ENCODE measurements around the gene RHCG.

Gene RHCG

DNA sequence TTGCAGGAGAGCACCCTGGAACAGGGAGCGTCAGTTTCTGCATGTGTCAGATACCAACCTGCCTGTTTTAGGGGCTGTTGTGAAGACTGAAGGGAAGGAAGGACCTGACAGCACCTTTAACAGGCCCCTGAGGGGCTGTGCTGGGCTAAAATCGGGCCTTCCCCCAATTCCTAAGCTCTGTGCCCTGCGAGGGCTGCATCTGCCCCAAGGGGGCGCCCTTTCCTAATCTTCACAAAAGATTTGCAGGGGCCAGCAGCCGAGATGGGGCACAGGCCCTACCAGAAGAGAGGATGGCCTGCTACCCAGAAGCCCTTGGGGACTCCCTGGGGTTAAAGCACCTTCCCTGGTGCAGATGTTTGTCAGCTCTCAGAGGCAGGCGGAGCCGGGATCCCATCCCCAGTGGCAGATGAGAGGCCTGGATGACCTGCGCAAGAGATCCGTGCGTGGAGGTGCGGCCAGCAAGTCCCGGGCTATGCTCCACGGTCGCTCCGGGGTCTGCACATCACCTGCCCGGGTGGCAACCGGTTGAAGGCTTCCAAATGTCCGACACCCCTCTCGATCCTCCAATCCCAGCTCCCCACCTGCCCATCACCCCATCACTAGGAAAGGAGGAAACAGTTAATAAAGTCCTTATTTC, 53.6 kb downstream of the RHCG start:
- DNase-seq = no peak

DNA sequence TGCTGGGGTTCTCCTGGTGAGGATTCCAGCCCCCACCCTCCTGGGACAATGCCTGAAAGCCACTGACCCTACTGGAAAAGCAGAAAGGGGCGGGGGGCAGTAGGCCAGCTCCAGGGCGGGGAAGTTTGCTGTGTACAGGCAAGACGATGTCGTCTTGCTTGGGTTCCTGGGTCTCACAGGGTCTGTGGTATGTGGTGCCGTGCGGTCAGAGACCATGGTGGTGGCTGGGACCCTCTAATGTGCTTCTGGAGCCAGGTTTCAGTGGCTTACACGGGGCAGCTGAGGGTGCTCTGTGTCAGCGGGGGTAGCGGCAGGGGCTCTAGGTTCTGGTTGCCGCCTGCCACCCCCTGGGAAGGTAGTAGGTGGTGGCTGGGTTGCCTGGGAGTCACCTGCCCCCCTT, 54.2 kb downstream of the RHCG start:
- DNase-seq = no peak

DNA sequence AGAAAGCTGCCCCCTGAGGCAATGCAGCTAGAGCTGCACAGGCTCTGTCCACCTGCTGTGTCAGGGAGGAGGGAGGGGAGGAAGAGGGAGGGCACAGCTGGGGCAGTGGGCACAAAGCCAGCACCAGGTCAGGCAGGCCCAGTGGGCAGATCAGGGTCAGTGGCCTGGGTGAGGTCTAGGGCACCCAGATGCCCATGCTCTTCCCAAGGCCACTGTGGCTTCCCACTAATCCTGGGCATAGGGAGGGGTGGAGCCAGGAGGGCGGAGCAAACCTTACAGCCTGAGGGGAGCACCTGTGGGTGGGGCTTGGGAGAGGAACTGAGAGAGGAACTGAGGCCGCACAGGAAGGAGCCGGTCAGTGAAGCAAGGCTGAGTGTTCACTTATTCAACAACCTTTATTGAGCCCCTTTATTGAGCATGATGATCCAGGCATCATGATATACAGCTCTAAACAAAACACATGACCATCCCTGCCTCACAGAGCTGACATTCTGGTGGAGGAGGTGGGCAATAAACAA, 55.0 kb downstream of the RHCG start:
- no peak for DNase-seq

DNA sequence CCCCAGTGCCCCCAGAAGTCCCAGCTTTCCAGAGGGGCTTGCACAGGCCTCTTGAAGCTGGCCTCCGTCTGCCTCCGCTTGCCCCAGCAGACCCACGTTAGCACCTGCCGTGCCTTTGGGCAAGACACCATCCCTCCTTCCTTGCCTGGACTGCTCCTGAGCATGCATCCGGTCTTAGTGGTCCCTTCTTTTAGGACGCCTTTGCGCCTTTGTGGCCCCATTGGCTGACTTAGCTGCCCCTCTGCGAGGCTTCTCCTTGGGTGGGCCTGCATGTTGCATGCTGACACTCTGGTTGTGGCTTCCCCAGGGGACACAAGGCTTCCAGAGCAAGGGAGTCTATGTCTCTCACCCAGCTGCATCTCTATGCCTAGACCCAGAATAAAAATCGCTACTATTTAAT, 56.6 kb downstream of the RHCG start:
- DNase-seq = no peak

DNA sequence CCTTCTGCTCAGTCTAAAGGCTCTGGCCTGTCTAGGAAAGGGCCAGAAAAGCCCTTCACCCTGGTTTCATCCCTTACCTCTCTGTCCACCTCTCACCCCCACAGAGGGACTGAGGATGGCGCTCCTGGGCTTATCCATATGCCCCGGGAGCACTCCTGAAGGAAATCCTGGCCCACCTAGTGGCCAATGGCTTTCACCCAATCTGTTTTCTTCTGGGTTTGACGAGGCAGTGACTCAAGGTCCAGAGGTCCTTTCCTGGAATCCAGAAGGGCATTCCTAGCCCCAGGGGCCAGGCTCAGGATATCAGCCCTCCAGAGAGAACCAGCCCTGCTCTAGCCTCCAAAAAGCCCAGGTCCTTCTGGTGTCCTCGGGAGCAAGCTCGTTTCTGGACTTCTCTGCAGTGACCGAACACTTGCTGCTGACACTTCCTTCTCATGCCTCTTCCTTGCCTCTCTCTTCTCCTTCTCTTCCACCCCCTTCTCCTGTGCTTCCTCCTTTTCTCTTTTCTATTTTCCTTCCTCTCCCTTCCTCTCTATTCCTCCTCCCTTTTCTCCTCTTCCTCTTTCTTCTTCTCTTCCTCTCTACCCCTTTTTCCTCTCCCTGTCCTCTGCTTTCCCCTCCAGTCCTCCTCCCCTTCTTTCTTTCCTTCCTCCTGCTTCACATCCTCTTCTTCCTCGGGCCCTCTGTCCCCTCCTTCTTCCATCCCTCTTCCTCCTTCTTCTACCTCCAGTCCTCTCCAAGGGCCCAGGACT, 59.6 kb downstream of the RHCG start:
- no peak for DNase-seq

DNA sequence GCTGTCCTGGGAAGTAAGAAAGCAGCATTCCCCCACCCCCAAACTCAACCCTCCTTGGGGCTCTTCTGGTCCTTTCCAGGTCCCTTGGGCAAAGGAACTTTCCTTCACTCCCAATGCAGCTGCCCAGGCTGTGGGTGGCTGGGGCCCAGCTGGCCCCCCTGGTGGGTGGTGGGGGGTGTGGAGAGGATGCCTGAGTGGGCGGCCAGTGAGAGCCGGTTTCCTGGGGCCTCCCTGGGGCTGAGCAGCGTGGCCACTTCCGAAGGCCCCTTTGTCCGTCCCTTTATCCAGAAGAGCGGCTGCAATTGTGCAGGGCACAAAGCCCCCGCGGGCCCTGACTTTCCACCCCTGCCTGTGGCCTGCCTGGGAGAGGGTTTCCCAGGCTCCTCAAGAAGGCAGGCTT, 61.0 kb downstream of the RHCG start:
- DNase-seq = no peak

DNA sequence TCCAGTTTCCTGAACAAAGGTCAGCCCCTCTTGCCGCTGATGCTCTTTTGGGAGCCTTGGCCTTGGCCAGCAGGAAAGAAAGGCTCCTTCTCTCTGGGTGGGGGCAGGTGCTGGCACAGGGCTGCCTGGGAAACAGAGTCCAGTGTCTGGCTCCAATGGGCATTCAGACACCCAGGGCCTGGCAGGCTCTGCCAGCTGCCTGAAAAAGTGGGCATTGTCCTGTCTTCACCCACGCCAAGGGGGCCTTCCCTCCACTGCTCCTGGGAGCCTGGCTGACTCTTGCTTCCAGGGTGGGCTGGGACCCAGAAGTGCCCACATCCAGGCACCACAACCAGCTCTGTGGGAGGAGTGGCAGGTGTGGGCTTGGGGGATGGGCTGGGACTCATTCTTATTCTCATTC, 62.7 kb downstream of the RHCG start:
- no peak for DNase-seq

DNA sequence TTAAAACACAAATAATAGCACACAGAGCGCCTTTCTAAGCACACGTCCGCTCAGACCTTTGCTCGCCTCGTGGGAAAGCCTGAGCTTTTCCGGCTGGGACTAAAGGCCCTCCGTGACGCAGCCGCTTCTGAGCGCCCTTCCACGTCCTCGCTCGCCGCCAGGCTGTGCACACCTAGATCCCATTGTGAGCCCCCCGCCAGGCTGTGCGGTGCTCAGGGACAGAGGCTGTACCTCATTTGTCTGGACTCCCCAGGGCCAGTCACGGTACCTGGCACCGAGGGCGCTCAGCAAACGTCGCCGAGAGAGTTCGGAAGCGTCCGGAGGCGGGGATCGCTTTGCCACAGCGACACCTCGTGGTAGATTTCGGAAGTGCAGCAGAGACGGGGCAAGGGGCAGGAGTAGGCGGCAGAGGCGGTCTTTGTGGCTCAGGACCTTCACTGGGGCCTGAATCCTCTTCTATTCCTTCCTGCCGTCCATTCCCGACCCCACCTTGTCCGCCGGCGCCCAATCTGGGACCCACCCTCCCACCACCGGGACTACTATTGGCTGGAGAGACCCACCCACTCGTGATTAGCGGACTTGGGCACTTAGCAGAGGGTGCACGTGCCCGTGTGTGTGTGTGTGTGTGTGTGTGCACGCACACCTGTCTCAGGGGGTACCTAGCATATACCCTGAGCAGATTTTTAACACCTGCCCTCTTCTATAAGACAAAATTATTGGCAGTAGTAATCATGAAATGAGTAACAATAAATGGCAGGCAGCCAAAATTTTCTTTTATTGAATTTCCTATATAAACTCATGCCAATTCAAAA, 65.6 kb downstream of the RHCG start:
- DNase-seq = peak; percentile 87

DNA sequence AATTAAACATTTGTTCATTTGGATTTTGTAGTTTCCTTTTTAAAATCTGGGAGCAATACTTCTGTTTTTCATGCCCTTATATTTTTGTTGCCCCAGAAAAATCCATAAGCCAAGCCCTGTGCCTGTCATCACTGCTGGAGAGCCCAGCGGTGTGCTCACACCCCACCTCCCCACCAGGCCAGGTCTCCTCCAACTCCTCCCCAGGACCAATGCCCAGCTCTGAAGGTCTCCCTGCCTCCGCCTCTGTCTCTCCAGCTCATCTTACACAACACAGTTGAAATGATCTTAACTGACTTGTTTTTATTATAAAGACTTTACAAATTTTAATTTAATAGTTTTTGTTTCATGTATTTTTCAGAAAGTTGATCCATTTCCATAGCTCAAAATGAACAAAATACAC, 66.4 kb downstream of the RHCG start:
- no peak for DNase-seq

DNA sequence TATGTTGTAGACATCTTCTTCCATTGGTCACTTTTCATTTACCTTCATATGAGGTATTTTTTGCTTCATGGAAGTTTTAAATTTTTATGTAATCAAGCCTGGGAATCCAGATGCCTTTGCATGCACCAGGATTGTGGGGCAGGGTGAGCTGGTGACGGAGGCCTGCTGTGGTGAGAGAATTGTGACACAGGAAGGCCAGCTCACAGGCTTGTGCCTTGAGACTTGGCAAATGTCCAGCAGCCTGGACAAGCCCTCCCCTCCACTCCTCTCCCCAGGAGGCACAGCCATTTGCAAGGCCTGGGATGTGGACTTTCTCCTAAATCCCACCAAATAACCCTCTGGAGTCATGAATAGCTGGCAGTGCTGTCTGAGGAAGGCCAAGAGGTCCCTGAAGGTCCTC, 67.4 kb downstream of the RHCG start:
- no peak for DNase-seq

DNA sequence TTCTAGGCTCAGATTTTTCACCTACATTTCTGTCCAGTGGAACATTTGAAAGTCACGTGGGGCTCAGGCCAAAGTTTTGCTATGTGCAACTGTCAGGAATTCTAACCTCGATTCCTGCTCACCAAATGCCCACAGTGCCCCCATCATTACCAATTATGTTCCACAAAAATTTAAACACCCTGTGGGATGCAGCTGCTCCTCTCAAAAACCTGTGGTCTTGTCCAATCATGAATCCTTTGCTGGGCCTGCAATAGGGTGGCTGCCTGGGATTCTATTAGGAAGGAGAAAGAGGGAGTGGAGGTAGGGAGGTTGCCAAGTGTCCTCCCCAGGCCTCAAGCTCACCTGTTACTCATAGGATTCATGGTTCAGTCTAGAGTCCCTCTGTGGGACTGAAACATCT, 68.1 kb downstream of the RHCG start:
- no peak for DNase-seq

DNA sequence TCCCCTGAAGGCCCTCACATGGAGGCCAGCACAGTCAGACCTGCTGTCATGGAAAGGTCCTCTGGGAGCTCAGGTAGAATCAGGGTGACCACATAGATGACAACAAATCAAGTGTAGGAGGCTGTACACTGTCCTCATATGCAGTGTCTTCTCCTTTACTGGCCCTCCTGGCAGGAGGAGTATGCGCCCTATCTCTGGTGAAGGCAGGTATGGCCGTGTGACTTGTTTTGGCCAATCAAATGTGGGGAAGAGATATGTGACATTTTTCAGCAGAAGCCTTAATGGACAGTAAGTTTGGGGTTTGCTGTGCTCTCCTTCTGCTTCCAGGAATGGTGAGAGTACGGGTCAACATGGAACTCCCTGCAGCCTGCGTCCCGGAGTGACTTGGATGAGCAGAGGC, 69.9 kb downstream of the RHCG start:
- DNase-seq = no peak

DNA sequence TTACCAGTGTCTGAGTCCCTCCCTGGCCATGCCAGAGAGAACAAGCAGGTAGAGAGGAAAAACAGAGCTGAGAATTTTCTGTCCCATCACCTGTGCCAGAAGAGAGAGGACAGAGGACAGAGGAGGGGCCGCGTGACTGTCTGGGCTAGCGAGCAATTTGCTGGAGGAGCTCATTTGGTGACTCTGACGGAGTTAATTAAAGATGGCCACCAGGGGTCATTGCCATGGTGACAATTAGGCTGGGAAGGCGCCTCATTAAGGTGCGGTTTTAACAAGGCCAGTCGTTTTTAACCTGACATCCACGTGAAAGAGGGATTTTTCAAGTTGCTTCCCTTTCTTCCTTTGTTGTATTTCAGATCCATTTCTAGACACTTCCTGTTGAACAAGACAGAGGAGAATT, 72.4 kb downstream of the RHCG start:
- no peak for DNase-seq
